Central memory CD8-positive, alpha-beta T cell (primary cell): Measurements from ENCODE around the gene RBM19.
"Not testable (repeated sequence)": the region's sequence is repeated elsewhere in the genome, so short reads cannot be mapped to it uniquely, and the experiment has no call there.

Experiments
- ATAC-seq: fragments of 150-1000 bp; cut with Tn5 transposase; replicated peaks from 2 replicates; pipeline ENCODE4 v1.10.0; 2022; ENCODE audit warnings: mild to moderate bottlenecking, moderate FRiP score, moderate number of reproducible peaks; ENCODE audit not compliant: poor library complexity, severe bottlenecking; ENCODE audit errors: extremely low read depth
- DNase-seq, 2 donors: peaks; one replicate each; pipeline ENCODE4 v3.0.0; 2021; ENCODE audit warnings: low spot score in 2 of 2
- H3K27ac Mint-ChIP-seq: one replicate; pipeline ENCODE4 v1.8.0; 2022; ENCODE audit warnings: low read depth, mild to moderate bottlenecking, moderate library complexity, mixed read lengths
- H3K27me3 Mint-ChIP-seq: one replicate; pipeline ENCODE4 v1.8.0; 2022; ENCODE audit warnings: mixed read lengths
- H3K36me3 Mint-ChIP-seq: one replicate; pipeline ENCODE4 v1.8.0; 2022; ENCODE audit warnings: mild to moderate bottlenecking, moderate library complexity, mixed read lengths; ENCODE audit not compliant: insufficient read depth
- H3K4me1 Mint-ChIP-seq: one replicate; pipeline ENCODE4 v1.8.0; 2022; ENCODE audit warnings: mixed read lengths
- H3K4me3 Mint-ChIP-seq: one replicate; pipeline ENCODE4 v1.8.0; 2022; ENCODE audit warnings: mild to moderate bottlenecking, moderate library complexity, mixed read lengths
- H3K9me3 Mint-ChIP-seq: one replicate; pipeline ENCODE4 v1.8.0; 2022; ENCODE audit warnings: mixed read lengths

RBM19 gene

DNA sequence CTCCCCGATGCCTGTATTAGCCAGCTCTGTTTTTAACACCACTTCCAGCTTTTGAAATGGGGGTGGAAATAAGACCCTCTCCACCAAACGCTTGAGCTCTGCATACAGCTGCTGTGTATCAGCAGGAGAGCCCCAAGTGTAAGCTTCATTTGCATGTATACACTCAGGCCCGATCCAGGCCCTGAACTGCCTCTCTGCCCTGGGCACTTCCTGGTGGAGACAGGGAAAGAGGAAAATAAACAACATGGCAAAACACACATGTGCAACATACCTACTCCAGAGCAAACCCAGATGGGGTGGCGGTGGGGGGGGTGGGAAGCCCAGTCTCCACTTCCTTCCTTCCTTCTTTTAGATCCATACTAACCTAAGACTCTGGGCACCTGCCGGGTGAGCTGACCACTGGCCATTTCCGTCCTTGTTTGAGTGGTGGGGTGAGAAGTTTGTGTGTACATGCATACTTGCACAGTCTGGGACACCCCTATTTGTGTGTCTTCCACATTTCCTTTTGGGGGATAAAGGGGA lies 55.3 kb downstream of the RBM19 start:
- Mint-ChIP-seq H3K4me3 (no peak overlapping the region), H3K27ac (no peak overlapping the region), H3K36me3 (peaks cover 20% of the 10 kb centered on the region), H3K27me3 (no peaks in the 10 kb centered on the region), H3K4me1 (no peaks in the 10 kb centered on the region), H3K9me3 (no peaks in the 10 kb centered on the region)
- ATAC-seq (no peak), DNase-seq (no peak)

GRCh38 chr12:113909776-113910420 lies 56.2 kb downstream of the RBM19 start:
- H3K4me1 Mint-ChIP-seq, result no peaks in the 10 kb centered on the region

DNA sequence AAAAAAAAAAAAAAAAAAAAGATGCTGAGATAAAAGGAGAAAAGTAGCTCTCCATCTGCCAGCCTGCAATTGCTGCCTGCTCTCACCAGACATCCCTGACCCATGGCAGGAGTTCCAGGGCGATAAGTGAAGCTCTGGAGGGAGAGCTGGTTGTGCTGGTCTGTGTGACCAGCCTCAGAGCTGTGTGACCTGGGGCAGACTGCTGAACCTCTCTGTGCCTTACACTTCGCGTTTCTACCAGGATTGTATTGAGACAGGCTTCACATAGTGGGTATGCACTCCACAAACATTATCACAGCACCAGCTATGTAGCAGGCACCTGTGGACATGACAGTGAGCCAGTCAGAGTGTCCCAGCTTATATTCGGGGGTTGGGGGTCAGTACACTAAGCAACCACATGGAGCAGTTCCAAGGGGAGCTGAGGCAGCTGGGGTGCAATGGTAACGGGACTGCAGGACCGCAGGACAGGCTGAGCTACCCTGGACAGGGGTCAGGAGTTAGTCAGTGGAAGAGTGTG lies 57.5 kb downstream of the RBM19 start:
- no peaks in the 10 kb centered on the region for H3K9me3 Mint-ChIP-seq
- ATAC-seq (no peak), DNase-seq (no peak)
- no peaks in the 10 kb centered on the region for H3K27me3 Mint-ChIP-seq
- H3K36me3 Mint-ChIP-seq, result peaks cover 22% of the 10 kb centered on the region
- H3K27ac Mint-ChIP-seq, result no peak overlapping the region
- no peaks in the 10 kb centered on the region for H3K4me1 Mint-ChIP-seq
- no peak overlapping the region for H3K4me3 Mint-ChIP-seq

More at GRCh38 chr12:113909776-113910420, 56.2 kb downstream of the RBM19 start:
- DNase-seq (no peak), ATAC-seq (no peak)
- no peaks in the 10 kb centered on the region for H3K9me3 Mint-ChIP-seq
- no peak overlapping the region for H3K27ac Mint-ChIP-seq
- H3K27me3 Mint-ChIP-seq, result no peaks in the 10 kb centered on the region
- peaks cover 20% of the 10 kb centered on the region for H3K36me3 Mint-ChIP-seq
- H3K4me3 Mint-ChIP-seq, result no peak overlapping the region

- no peaks in the 10 kb centered on the region for H3K27me3 Mint-ChIP-seq
- no peak overlapping the region for H3K4me3 Mint-ChIP-seq
- no peak overlapping the region for H3K27ac Mint-ChIP-seq
- H3K36me3 Mint-ChIP-seq, result peaks cover 27% of the 10 kb centered on the region
- ATAC-seq (no peak), DNase-seq (no peak)
- no peaks in the 10 kb centered on the region for H3K4me1 Mint-ChIP-seq
- H3K9me3 Mint-ChIP-seq, result no peaks in the 10 kb centered on the region
These were observed 58.5 kb downstream of the RBM19 start for GRCh38 chr12:113907446-113908180.

DNA sequence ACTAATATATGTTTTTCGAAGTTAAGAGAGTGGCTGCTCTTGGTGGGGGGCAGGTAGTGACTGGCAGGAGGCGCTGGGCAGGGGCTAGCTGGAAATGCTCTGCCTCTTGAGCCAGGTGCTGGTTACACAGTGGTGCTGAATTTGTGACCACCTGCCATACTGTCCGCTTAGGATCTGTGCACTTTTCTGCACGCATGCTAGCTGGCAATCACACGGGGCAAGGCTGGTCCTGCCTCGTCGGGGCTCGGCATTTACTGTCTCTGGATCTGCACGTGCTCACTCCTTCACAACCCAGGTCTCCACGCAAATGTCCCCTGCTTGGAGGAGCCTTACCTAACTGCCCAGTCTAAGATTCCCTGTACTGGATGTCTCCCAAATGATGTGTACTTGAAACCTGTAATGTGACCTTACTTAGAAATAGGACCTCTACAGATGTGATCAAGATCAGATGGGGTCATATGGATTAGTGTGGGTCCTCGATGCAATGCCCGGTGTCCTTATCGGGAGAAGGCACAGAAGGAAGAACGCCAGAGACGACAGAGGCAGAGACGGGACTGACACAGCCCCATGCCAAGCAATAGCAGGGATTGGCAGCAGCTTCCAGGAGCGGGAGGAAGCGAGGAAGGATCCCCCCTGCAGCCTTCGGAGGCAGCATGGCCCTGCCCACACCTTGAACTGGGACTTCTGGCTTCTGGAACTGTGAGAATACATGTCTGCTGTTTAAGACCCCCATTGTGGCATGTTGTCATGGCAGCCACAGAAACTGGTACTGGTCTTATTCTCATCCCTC lies 59.5 kb downstream of the RBM19 start:
- Mint-ChIP-seq H3K36me3 (peaks cover 27% of the 10 kb centered on the region), H3K27ac (no peak overlapping the region), H3K4me3 (no peak overlapping the region), H3K4me1 (no peaks in the 10 kb centered on the region), H3K9me3 (no peaks in the 10 kb centered on the region), H3K27me3 (no peaks in the 10 kb centered on the region)
- DNase-seq (no peak), ATAC-seq (no peak)

- no peak for DNase-seq
- no peaks in the 10 kb centered on the region for H3K27me3 Mint-ChIP-seq
- no peaks in the 10 kb centered on the region for H3K9me3 Mint-ChIP-seq
- H3K36me3 Mint-ChIP-seq, result peaks cover 24% of the 10 kb centered on the region
- ATAC-seq, result no peak
- H3K27ac Mint-ChIP-seq, result no peak overlapping the region
- H3K4me1 Mint-ChIP-seq, result no peaks in the 10 kb centered on the region
- no peak overlapping the region for H3K4me3 Mint-ChIP-seq
These were observed 60.3 kb downstream of the RBM19 start for GRCh38 chr12:113905829-113906228.

- Mint-ChIP-seq H3K27ac (no peak overlapping the region), H3K27me3 (no peaks in the 10 kb centered on the region), H3K9me3 (no peaks in the 10 kb centered on the region), H3K36me3 (peaks cover 23% of the 10 kb centered on the region), H3K4me3 (no peak overlapping the region), H3K4me1 (no peaks in the 10 kb centered on the region)
- ATAC-seq (no peak), DNase-seq (no peak)
These were observed 62.7 kb downstream of the RBM19 start for GRCh38 chr12:113903381-113903863.

- H3K4me1 Mint-ChIP-seq, ATAC-seq, H3K9me3 Mint-ChIP-seq, H3K27ac Mint-ChIP-seq, DNase-seq, H3K27me3 Mint-ChIP-seq, H3K4me3 Mint-ChIP-seq: not testable (repeated sequence)
- peaks cover 16% of the 10 kb centered on the region for H3K36me3 Mint-ChIP-seq
These were observed 64.8 kb downstream of the RBM19 start for GRCh38 chr12:113901319-113901718.

GRCh38 chr12:113900716-113901115 lies 65.4 kb downstream of the RBM19 start:
- no peaks in the 10 kb centered on the region for H3K27me3 Mint-ChIP-seq
- ATAC-seq (no peak), DNase-seq (no peak)
- no peak overlapping the region for H3K4me3 Mint-ChIP-seq
- no peaks in the 10 kb centered on the region for H3K9me3 Mint-ChIP-seq
- peaks cover 16% of the 10 kb centered on the region for H3K36me3 Mint-ChIP-seq
- H3K27ac Mint-ChIP-seq, result no peak overlapping the region
- H3K4me1 Mint-ChIP-seq, result no peaks in the 10 kb centered on the region

DNA sequence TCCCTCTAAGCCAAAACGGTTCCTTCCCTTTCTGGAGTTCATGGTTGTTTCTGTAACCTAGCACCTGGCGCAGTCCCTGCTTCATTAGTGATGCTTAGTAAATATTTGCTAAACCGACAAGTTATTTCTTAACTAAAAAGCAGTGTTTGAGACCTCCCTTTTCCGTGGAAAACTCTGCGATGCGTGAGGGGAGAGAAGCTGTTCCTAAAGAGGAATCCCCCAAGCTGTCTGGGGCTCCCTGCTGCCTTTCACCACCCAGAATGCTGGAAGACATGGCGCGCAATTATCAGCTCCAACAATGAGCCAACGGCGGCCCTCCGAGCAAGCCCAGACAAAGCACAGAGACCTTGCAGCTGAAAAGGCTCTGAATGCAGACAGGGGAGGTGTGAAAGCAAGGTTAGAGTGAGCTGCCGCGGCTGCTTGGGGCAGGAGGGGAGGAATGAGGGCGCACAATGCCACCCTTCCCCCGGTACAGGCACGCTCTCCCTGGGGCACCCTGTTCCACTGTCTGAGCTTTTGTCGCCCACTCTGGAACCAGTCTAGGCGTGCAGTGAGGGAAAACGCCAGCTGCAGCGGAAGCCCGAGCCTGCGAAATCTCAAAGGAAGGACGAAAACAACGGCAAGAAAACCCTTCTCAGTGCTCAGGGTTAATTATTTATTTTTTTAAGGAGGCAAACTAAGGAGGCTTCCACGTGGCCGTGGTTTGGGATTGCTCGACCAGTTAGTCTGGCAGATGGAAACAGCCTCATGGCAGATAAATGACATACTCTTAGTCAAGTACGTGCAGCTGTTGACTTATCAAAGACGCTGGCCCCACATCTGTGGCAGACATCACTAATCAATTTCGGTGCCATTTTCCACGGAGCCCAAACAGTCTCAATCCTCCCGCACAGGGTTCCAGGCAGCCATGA lies 66.3 kb downstream of the RBM19 start:
- no peak for DNase-seq
- H3K9me3 Mint-ChIP-seq, result no peaks in the 10 kb centered on the region
- H3K27me3 Mint-ChIP-seq, result no peaks in the 10 kb centered on the region
- no peaks in the 10 kb centered on the region for H3K4me1 Mint-ChIP-seq
- H3K27ac Mint-ChIP-seq, result no peak overlapping the region
- no peak overlapping the region for H3K4me3 Mint-ChIP-seq
- peaks cover 16% of the 10 kb centered on the region for H3K36me3 Mint-ChIP-seq
- ATAC-seq, result no peak

DNA sequence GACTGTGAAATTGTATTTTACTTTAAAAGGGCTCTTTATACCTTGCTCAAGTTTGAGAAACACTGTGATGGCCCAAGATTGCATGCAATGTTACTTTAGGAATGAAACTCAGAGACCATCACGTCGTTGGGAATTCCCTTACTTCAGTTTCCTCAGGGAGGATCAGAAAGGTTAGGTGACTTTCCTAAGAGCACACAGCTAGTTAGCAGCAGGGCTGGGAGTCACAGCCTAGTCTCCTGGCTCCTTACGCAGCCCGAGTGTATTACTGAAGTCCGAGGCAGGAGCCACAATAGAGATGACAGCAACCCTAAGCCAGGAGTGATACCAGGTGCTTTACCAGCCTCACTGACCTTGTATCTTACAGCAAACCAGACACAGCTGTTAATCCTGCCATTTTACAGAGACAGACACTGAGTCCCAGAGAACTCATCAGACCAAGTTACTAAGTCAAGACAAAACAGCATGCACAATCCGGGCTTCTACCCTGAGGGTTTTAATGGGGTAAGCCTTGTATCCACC lies 67.0 kb downstream of the RBM19 start:
- Mint-ChIP-seq H3K9me3 (no peaks in the 10 kb centered on the region), H3K4me1 (no peaks in the 10 kb centered on the region), H3K4me3 (no peak overlapping the region), H3K27me3 (no peaks in the 10 kb centered on the region), H3K27ac (no peak overlapping the region), H3K36me3 (peaks cover 13% of the 10 kb centered on the region)
- ATAC-seq, result no peak
- no peak for DNase-seq
